ENCODE measurements around the gene INHBA. TPM values are rescaled to one million over a fixed set of nuclear protein-coding genes. Genes with fewer than 3 reads are reported as not detected.

Gene INHBA
- total RNA-seq, 2 experiments from 2014 or later, result not detected

DNA sequence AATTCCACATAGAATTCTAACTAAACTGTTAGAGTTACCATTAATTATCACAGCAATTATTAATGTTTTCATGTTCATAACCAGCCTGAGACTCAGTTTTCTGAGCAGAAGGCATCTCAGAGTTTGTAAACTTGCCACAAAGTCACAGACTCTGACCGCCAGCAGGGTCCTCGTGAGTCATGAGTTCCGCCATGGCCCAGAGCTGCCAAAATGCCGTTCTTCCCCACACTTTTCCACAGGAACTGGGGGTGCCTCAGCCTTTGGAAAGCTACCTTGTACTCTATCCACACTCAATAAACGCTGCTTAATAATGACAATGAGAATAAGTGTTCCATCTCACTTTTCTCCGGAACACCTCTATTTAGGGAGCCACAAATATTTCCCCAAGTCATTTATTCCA lies 22.1 kb upstream of the INHBA start:
- CTCF ChIA-PET (ENCODE audit: unreplicated experiment), result no interaction called here
- BruUV-seq (replicated peaks), result no TSS peak

DNA sequence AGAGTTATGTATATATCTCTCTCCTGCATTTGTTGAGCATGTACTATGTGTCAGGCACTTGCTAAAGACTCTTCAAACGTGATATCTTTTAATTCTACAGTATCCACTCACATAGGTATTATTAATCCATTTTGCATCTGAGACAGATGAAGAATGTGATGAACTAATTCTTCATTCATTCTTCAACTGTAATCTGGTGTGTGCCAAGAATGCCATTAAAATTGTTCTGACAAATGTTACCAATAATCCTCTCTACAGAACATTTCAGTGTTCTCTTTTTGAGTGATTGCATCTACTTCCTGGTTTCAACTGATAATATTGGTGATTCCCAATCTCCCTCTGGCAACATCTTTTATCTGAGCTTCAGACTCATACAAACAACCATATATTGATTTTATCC lies 18.0 kb upstream of the INHBA start:
- intact Hi-C loops (cut with micrococcal nuclease; ENCODE audit: unreplicated experiment), result no loop called here
- no peak overlapping the region for H3K4me2 ChIP-seq (ENCODE audit: low read length)
- no peak for DNase-seq (ENCODE audit: low spot score)
- no peaks in the 10 kb centered on the region for H3K36me3 ChIP-seq (ENCODE audit: insufficient read depth, low read length)
- H3K9me2 ChIP-seq (ENCODE audit: insufficient read depth, low read length), result no peaks in the 10 kb centered on the region
- H3K9me3 ChIP-seq (ENCODE audit: low read length), result no peaks in the 10 kb centered on the region
- TF ChIP-seq, protein P1, sequence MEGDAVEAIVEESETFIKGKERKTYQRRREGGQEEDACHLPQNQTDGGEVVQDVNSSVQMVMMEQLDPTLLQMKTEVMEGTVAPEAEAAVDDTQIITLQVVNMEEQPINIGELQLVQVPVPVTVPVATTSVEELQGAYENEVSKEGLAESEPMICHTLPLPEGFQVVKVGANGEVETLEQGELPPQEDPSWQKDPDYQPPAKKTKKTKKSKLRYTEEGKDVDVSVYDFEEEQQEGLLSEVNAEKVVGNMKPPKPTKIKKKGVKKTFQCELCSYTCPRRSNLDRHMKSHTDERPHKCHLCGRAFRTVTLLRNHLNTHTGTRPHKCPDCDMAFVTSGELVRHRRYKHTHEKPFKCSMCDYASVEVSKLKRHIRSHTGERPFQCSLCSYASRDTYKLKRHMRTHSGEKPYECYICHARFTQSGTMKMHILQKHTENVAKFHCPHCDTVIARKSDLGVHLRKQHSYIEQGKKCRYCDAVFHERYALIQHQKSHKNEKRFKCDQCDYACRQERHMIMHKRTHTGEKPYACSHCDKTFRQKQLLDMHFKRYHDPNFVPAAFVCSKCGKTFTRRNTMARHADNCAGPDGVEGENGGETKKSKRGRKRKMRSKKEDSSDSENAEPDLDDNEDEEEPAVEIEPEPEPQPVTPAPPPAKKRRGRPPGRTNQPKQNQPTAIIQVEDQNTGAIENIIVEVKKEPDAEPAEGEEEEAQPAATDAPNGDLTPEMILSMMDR (conservative IDR thresholded peaks at IDR 0.05; ENCODE audit: low read length), result no peak
- no peak for TF ChIP-seq EZH2phosphoT487 (IDR thresholded peaks at IDR 0.05; ENCODE audit: borderline replicate concordance, low read depth, low read length)
- H3K4me3 ChIP-seq (ENCODE audit: low read depth, low read length, poor library complexity, severe bottlenecking), result no peak overlapping the region
- ChIA-PET POLR2A (interaction anchor here (0.6 to 0.7 kb wide), 3 partner anchors 163 to 283 kb away, joined by 3 read pairs; no protein-coding TSS in a partner anchor), CTCF (ENCODE audit: unreplicated experiment) (no interaction called here)
- no peaks in the 10 kb centered on the region for H3K4me1 ChIP-seq (ENCODE audit: insufficient read depth, low read length, poor library complexity, severe bottlenecking)
- H2AFZ ChIP-seq (ENCODE audit: low read length), result no peak overlapping the region
- BruUV-seq (replicated peaks), result no TSS peak
- no peaks in the 10 kb centered on the region for H3K79me2 ChIP-seq (ENCODE audit: insufficient read depth, low read depth, low read length)
- no peak overlapping the region for H3K27ac ChIP-seq (ENCODE audit: low read depth, low read length, poor library complexity, severe bottlenecking)
- no peaks in the 10 kb centered on the region for H4K20me1 ChIP-seq (ENCODE audit: insufficient read depth, low read length)

More for the DNA sequence above, 22.1 kb upstream of the INHBA start:
- Histone ChIP-seq H2AFZ (ENCODE audit: low read length) (no peak overlapping the region), H3K9me2 (ENCODE audit: insufficient read depth, low read length) (no peaks in the 10 kb centered on the region), H3K27ac (ENCODE audit: low read depth, low read length, poor library complexity, severe bottlenecking) (no peak overlapping the region), H3K36me3 (ENCODE audit: insufficient read depth, low read length) (no peaks in the 10 kb centered on the region), H3K4me2 (ENCODE audit: low read length) (no peak overlapping the region), H3K9me3 (ENCODE audit: low read length) (no peaks in the 10 kb centered on the region), H3K4me3 (ENCODE audit: low read depth, low read length, poor library complexity, severe bottlenecking) (no peak overlapping the region), H3K4me1 (ENCODE audit: insufficient read depth, low read length, poor library complexity, severe bottlenecking) (no peaks in the 10 kb centered on the region), H3K79me2 (ENCODE audit: insufficient read depth, low read depth, low read length) (no peaks in the 10 kb centered on the region), H4K20me1 (ENCODE audit: insufficient read depth, low read length) (no peaks in the 10 kb centered on the region)
- intact Hi-C loops (cut with micrococcal nuclease; ENCODE audit: unreplicated experiment), result no loop called here
- POLR2A ChIA-PET, result no interaction called here
- DNase-seq (ENCODE audit: low spot score), result no peak
- no peak for TF ChIP-seq EZH2phosphoT487 (IDR thresholded peaks at IDR 0.05; ENCODE audit: borderline replicate concordance, low read depth, low read length)
- TF ChIP-seq, protein P1 (conservative IDR thresholded peaks at IDR 0.05; ENCODE audit: low read length), result no peak

DNA sequence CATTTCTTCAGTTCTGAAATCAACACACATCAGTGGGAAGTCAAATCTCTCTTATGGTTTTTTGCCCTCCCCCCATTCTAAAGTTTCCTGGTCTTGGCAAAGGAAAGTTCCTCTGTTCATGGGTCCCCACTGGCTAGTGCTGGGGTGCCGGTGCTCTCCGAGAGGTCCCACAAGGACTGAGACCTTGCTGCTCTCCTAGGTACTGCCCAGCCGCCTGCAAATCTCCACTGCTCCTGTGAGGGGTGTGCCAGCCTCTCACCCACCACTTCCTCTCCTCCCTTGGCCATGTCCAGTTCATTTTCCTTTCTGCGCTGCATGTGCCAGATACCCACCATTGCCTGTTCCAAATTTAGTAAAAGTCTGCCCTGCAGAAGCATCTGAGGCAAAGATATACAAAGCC lies 17.2 kb upstream of the INHBA start:
- H3K79me2 ChIP-seq (ENCODE audit: insufficient read depth, low read depth, low read length), result no peaks in the 10 kb centered on the region
- TF ChIP-seq, protein P1 (conservative IDR thresholded peaks at IDR 0.05; ENCODE audit: low read length), result no peak
- TF ChIP-seq EZH2phosphoT487 (IDR thresholded peaks at IDR 0.05; ENCODE audit: borderline replicate concordance, low read depth, low read length), result no peak
- ChIA-PET POLR2A (no interaction called here), CTCF (ENCODE audit: unreplicated experiment) (no interaction called here)
- no peak overlapping the region for H3K27ac ChIP-seq (ENCODE audit: low read depth, low read length, poor library complexity, severe bottlenecking)
- intact Hi-C loops (cut with micrococcal nuclease; ENCODE audit: unreplicated experiment), result no loop called here
- no peaks in the 10 kb centered on the region for H3K4me1 ChIP-seq (ENCODE audit: insufficient read depth, low read length, poor library complexity, severe bottlenecking)
- no peaks in the 10 kb centered on the region for H3K9me2 ChIP-seq (ENCODE audit: insufficient read depth, low read length)
- no peaks in the 10 kb centered on the region for H4K20me1 ChIP-seq (ENCODE audit: insufficient read depth, low read length)
- H3K4me2 ChIP-seq (ENCODE audit: low read length), result no peak overlapping the region
- no peaks in the 10 kb centered on the region for H3K9me3 ChIP-seq (ENCODE audit: low read length)
- no peak for DNase-seq (ENCODE audit: low spot score)
- BruUV-seq (replicated peaks), result no TSS peak
- H3K4me3 ChIP-seq (ENCODE audit: low read depth, low read length, poor library complexity, severe bottlenecking), result no peak overlapping the region
- H3K36me3 ChIP-seq (ENCODE audit: insufficient read depth, low read length), result no peaks in the 10 kb centered on the region
- H2AFZ ChIP-seq (ENCODE audit: low read length), result no peak overlapping the region
